ENCODE data around the gene SLC25A44. TPM values are rescaled to one million over a fixed set of nuclear protein-coding genes. Genes with fewer than 3 reads are reported as not detected.
"Not testable (repeated sequence)": the region's sequence is repeated elsewhere in the genome, so short reads cannot be mapped to it uniquely, and the experiment has no call there.

Gene SLC25A44
- total RNA-seq, 1 experiment from 2014 or later = 33.0 TPM

DNA sequence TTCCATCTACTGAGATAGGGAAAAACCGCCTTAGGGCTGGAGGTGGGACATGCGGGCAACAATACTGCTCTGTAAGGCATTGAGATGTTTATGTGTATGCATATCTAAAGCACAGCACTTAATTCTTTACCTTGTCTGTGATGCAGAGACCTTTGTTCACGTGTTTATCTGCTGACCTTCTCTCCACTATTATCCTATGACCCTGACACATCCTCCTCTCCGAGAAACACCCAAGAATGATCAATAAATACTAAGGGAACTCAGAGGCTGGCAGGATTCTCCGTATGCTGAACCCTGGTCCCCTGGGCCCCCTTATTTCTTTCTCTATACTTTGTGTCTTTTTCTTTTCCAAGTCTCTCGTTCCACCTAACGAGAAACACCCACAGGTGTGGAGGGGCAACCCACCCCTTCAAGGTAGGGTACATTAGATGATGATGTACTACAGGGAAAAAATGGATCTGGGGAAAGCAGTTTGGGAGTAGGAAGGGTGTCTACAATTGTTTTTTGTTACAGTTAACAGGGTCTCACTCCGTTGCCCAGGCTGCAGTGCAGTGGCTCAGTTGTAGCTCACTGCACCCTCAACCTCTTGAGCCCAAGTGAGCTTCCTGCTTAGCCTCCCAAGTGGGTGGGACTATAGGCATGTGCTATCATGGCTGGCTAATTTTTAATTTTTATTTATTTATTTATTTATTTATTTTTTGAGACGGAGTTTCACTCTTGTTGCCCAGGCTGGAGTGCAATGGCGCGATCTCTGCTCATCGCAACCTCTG lies 11.7 kb upstream of the SLC25A44 start:
- H3K4me1 ChIP-seq (ENCODE audit: control insufficient read depth, insufficient read depth, low read length); ATAC-seq; CTCF ChIA-PET; in situ Hi-C loops (cut with HindIII; ENCODE audit: low pct_unique_long_range_greater_than_20kb, low sequenced_read_pairs); BruUV-seq (replicated peaks); DNase-seq (ENCODE audit: low read depth, low spot score); H3K36me3 ChIP-seq (ENCODE audit: control insufficient read depth, insufficient read depth, low read length); H3K9me3 ChIP-seq (ENCODE audit: control insufficient read depth, insufficient read depth, low read depth, low read length); H3K27ac ChIP-seq (ENCODE audit: low read length); H3K27me3 ChIP-seq (ENCODE audit: control insufficient read depth, insufficient read depth, low read length); POLR2A ChIA-PET; H3K4me3 ChIP-seq (ENCODE audit: low read depth in 2 of 2, low read length in 2 of 2); intact Hi-C loops (cut with micrococcal nuclease; ENCODE audit: unreplicated experiment): not testable (repeated sequence)

DNA sequence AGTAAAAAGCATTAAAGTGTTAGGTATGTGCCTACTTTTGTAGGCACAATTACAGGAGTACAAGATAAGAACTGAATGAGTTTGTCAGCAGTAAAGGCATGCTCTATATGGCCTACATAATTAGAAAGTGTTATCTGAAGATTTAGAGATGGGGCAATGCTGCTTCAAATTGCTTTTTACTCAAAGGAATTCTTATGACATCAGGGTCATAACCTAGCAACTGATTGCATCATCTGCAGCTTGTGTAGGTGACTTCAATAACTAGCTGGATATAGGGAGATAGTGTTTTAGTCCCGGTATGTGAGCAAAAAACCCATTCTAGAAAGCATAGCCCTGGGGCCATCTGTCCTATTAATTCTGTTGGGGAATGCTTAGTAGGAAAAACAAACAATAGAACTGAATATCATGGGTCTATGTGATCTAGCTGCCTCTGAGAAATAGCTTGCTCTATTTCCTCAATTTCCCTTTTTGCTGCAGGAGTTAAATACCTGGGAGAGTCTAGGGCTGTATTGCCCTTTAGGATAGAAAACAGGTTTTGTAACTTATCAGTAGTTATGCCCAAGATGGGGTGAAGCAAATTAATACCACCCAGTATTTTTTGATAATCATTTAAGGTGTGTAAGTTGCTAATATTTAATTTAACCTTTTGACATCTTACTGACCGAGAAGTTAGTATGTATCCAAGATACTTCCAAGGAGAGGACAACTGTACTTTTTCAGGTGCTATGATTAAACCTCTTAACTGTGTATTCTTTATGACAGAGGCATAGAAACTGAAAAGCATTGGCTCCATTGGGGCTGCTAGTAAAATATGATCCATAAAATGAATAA lies 7.3 kb upstream of the SLC25A44 start:
- POLR2A ChIA-PET, ATAC-seq: not testable (repeated sequence)

DNA sequence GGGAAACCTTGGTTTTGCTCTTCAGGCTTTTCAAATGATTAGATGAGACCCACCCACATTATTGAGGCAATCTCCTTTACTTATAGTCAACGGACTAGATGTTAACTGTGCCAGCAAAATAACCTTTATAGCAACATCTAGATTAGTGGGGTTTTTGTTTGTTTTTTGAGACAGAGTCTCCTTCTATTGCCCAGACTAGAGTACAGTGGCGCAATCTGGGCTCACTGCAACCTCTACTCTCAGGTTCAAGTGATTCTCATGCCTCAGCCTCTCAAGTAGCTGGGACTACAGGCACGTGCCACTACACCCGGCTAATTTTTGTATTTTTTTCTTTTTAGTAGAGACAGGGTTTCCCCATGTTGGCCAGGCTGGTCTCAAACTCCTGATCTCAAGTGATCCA lies 3.6 kb upstream of the SLC25A44 start:
- H3K36me3 ChIP-seq (ENCODE audit: control insufficient read depth, insufficient read depth, low read length); H3K9me3 ChIP-seq (ENCODE audit: control insufficient read depth, insufficient read depth, low read depth, low read length); H3K27ac ChIP-seq (ENCODE audit: low read length); POLR2A ChIA-PET; BruUV-seq (replicated peaks); H3K27me3 ChIP-seq (ENCODE audit: control insufficient read depth, insufficient read depth, low read length); CTCF ChIA-PET; H3K4me3 ChIP-seq (ENCODE audit: low read depth in 2 of 2, low read length in 2 of 2); intact Hi-C loops (cut with micrococcal nuclease; ENCODE audit: unreplicated experiment); in situ Hi-C loops (cut with HindIII; ENCODE audit: low pct_unique_long_range_greater_than_20kb, low sequenced_read_pairs); H3K4me1 ChIP-seq (ENCODE audit: control insufficient read depth, insufficient read depth, low read length); DNase-seq (ENCODE audit: low read depth, low spot score); ATAC-seq: not testable (repeated sequence)

More for the DNA sequence above, 7.3 kb upstream of the SLC25A44 start:
- H3K4me3 ChIP-seq (ENCODE audit: low read depth in 2 of 2, low read length in 2 of 2); H3K36me3 ChIP-seq (ENCODE audit: control insufficient read depth, insufficient read depth, low read length); intact Hi-C loops (cut with micrococcal nuclease; ENCODE audit: unreplicated experiment); H3K27ac ChIP-seq (ENCODE audit: low read length); H3K9me3 ChIP-seq (ENCODE audit: control insufficient read depth, insufficient read depth, low read depth, low read length); BruUV-seq (replicated peaks); H3K4me1 ChIP-seq (ENCODE audit: control insufficient read depth, insufficient read depth, low read length); in situ Hi-C loops (cut with HindIII; ENCODE audit: low pct_unique_long_range_greater_than_20kb, low sequenced_read_pairs); H3K27me3 ChIP-seq (ENCODE audit: control insufficient read depth, insufficient read depth, low read length); DNase-seq (ENCODE audit: low read depth, low spot score): not testable (repeated sequence)
- CTCF ChIA-PET = interaction anchor here (0.6 kb wide), 1 partner anchor 95 kb away, joined by 3 read pairs; no protein-coding TSS in a partner anchor

DNA sequence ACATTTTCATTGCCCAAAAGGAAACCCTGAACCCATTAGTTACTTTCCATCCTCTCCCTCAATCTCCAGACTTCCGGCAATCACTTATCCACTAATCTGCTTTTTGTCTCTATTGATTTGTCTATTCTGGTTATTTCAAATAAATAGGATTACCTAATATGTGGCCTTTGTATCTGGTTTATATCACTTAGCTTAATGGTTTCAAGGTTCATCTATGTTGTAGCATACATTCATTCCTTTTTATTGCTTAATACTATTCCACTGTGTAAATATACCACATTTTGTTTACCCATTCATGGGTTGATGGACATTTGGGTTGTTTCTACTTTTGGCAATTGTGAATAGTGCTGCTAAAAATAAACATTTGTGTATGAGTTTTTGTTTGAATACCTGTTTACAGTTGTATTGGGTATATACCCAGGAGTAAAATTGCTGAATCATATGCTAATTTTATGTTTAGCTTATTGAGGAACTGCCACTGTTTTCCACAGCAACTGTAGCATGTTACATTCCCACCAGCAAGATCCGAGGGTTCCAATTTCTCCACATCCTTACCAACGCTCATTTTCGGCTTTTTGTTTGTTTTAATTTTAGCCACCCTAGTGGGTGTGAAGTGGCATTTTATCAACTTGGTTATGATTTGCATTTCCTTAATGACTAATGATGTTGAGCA lies 2.5 kb upstream of the SLC25A44 start:
- in situ Hi-C loops (cut with HindIII; ENCODE audit: low pct_unique_long_range_greater_than_20kb, low sequenced_read_pairs) (no loop called here), intact Hi-C loops (cut with micrococcal nuclease; ENCODE audit: unreplicated experiment) (no loop called here)
- ATAC-seq (no peak), DNase-seq (ENCODE audit: low read depth, low spot score) (no peak)
- ChIA-PET CTCF (no interaction called here), POLR2A (interaction anchor here (0.6 kb wide), 1 partner anchor 13 kb away, joined by 8 read pairs; no protein-coding TSS in a partner anchor)
- TF ChIP-seq, protein P1, sequence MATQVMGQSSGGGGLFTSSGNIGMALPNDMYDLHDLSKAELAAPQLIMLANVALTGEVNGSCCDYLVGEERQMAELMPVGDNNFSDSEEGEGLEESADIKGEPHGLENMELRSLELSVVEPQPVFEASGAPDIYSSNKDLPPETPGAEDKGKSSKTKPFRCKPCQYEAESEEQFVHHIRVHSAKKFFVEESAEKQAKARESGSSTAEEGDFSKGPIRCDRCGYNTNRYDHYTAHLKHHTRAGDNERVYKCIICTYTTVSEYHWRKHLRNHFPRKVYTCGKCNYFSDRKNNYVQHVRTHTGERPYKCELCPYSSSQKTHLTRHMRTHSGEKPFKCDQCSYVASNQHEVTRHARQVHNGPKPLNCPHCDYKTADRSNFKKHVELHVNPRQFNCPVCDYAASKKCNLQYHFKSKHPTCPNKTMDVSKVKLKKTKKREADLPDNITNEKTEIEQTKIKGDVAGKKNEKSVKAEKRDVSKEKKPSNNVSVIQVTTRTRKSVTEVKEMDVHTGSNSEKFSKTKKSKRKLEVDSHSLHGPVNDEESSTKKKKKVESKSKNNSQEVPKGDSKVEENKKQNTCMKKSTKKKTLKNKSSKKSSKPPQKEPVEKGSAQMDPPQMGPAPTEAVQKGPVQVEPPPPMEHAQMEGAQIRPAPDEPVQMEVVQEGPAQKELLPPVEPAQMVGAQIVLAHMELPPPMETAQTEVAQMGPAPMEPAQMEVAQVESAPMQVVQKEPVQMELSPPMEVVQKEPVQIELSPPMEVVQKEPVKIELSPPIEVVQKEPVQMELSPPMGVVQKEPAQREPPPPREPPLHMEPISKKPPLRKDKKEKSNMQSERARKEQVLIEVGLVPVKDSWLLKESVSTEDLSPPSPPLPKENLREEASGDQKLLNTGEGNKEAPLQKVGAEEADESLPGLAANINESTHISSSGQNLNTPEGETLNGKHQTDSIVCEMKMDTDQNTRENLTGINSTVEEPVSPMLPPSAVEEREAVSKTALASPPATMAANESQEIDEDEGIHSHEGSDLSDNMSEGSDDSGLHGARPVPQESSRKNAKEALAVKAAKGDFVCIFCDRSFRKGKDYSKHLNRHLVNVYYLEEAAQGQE (IDR thresholded peaks at IDR 0.05; ENCODE audit: insufficient read depth in 1 of 2, low read depth in 2 of 2, low read length in 1 of 2) = no peak
- TF ChIP-seq TCF7L2 (IDR thresholded peaks at IDR 0.05; ENCODE audit: low read depth, low read length) (no peak), POLR2AphosphoS5 (IDR thresholded peaks at IDR 0.05; ENCODE audit: low read depth, low read length) (no peak), SIN3A (IDR thresholded peaks at IDR 0.05; ENCODE audit: borderline replicate concordance, insufficient read depth, low read depth, low read length) (no peak)
- TF ChIP-seq, protein P2, sequence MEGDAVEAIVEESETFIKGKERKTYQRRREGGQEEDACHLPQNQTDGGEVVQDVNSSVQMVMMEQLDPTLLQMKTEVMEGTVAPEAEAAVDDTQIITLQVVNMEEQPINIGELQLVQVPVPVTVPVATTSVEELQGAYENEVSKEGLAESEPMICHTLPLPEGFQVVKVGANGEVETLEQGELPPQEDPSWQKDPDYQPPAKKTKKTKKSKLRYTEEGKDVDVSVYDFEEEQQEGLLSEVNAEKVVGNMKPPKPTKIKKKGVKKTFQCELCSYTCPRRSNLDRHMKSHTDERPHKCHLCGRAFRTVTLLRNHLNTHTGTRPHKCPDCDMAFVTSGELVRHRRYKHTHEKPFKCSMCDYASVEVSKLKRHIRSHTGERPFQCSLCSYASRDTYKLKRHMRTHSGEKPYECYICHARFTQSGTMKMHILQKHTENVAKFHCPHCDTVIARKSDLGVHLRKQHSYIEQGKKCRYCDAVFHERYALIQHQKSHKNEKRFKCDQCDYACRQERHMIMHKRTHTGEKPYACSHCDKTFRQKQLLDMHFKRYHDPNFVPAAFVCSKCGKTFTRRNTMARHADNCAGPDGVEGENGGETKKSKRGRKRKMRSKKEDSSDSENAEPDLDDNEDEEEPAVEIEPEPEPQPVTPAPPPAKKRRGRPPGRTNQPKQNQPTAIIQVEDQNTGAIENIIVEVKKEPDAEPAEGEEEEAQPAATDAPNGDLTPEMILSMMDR (IDR thresholded peaks at IDR 0.05) = no peak
- Histone ChIP-seq H3K9me3 (ENCODE audit: control insufficient read depth, insufficient read depth, low read depth, low read length) (no peaks in the 10 kb centered on the region), H3K4me3 (ENCODE audit: low read depth in 2 of 2, low read length in 2 of 2) (no peak overlapping the region), H3K36me3 (ENCODE audit: control insufficient read depth, insufficient read depth, low read length) (peaks cover 4% of the 10 kb centered on the region; the same call in 1 of the 2 replicates), H3K27ac (ENCODE audit: low read length) (no peak overlapping the region), H3K27me3 (ENCODE audit: control insufficient read depth, insufficient read depth, low read length) (no peaks in the 10 kb centered on the region), H3K4me1 (ENCODE audit: control insufficient read depth, insufficient read depth, low read length) (peaks cover 10% of the 10 kb centered on the region; the same call in 1 of the 2 replicates)
- no TSS peak for BruUV-seq (replicated peaks)
